Neural cell (in vitro differentiated cells): ENCODE data around the gene CPOX. TPM values are rescaled to one million over a fixed set of nuclear protein-coding genes. Genes with fewer than 3 reads are reported as not detected.

Source experiments
- H2AFZ ChIP-seq: fragments of 200-600, 300-800 bp; sonication (generic), shearing (Covaris generic); 2 replicates; pipeline ENCODE4 v1.6.0; 2014; ENCODE audit warnings: low read depth, mild to moderate bottlenecking, antibody characterized with exemption, low read length, moderate library complexity
- H3F3A ChIP-seq: fragments of 200-600 bp; shearing (Covaris generic); 2 replicates; pipeline ENCODE4 v1.6.1; 2016; ENCODE audit warnings: mild to moderate bottlenecking, moderate library complexity, mixed read lengths, antibody characterized with exemption, low read length; ENCODE audit not compliant: insufficient read depth, poor library complexity, severe bottlenecking
- H3K27ac ChIP-seq: fragments of 200-600, 300-800 bp; sonication (generic), shearing (Covaris generic); 2 replicates; pipeline ENCODE4 v1.5.1; 2014; ENCODE audit warnings: mild to moderate bottlenecking, low read length, moderate library complexity
- H3K27me3 ChIP-seq: fragments of 300-800, 200-600 bp; sonication (generic), shearing (Covaris generic); 2 replicates; pipeline ENCODE4 v1.6.0; 2014; ENCODE audit warnings: mild to moderate bottlenecking, low read depth, low read length, moderate library complexity; ENCODE audit not compliant: insufficient read depth
- H3K36me3 ChIP-seq: fragments of 300-800, 200-600 bp; sonication (generic), shearing (Covaris generic); 2 replicates; pipeline ENCODE4 v1.5.1; 2014; ENCODE audit warnings: mild to moderate bottlenecking, antibody characterized with exemption, low read length, moderate library complexity; ENCODE audit not compliant: insufficient read depth
- H3K4me2 ChIP-seq: fragments of 300-800, 200-600 bp; sonication (generic), shearing (Covaris generic); 2 replicates; pipeline ENCODE4 v1.6.0; 2014; ENCODE audit warnings: mild to moderate bottlenecking, low read length
- H3K4me3 ChIP-seq: fragments of 300-800, 200-600 bp; sonication (generic), shearing (Covaris generic); 2 replicates; pipeline ENCODE4 v1.5.1; 2014; ENCODE audit warnings: mild to moderate bottlenecking, low read length, moderate library complexity
- H3K79me2 ChIP-seq: fragments of 200-600 bp; shearing (Covaris generic); replicated peaks from 2 replicates; pipeline ENCODE4 v1.6.0; 2014; ENCODE audit warnings: mild to moderate bottlenecking, low read length, moderate library complexity; ENCODE audit not compliant: insufficient read depth
- H3K9ac ChIP-seq: fragments of 300-800, 200-600 bp; sonication (generic), shearing (Covaris generic); 2 replicates; pipeline ENCODE4 v1.6.1; 2016; ENCODE audit warnings: mild to moderate bottlenecking, low read length, mixed read lengths
- H3K9me2 ChIP-seq: fragments of 200-600 bp; shearing (Covaris generic); 2 replicates; pipeline ENCODE4 v1.6.1; 2016; ENCODE audit warnings: mild to moderate bottlenecking, low read length, mixed read lengths; ENCODE audit not compliant: insufficient read depth
- H3K9me3 ChIP-seq: fragments of 200-600, 300-800 bp; sonication (generic), shearing (Covaris generic); 2 replicates; pipeline ENCODE4 v1.6.1; 2016; ENCODE audit warnings: mild to moderate bottlenecking, mixed run types, low read length, moderate library complexity, mixed read lengths
- H4K20me1 ChIP-seq: fragments of 200-600 bp; shearing (Covaris generic); 2 replicates; pipeline ENCODE4 v1.6.1; 2016; ENCODE audit warnings: mild to moderate bottlenecking, mixed run types; ENCODE audit not compliant: insufficient read depth
- EP300 ChIP-seq: fragments of 450-650 bp; conservative IDR thresholded peaks from 2 replicates; pipeline ENCODE4 v1.6.1; 2014; ENCODE audit warnings: antibody characterized with exemption, mild to moderate bottlenecking, moderate library complexity; ENCODE audit not compliant: poor library complexity, severe bottlenecking
- EZH2 ChIP-seq: fragments of 200-600, 300-800 bp; shearing (Covaris generic), sonication (generic); IDR thresholded peaks from 2 replicates; pipeline ENCODE4 v1.6.1; 2014; ENCODE audit warnings: antibody characterized with exemption, low read length, borderline replicate concordance, mild to moderate bottlenecking; ENCODE audit not compliant: insufficient read depth, poor library complexity, severe bottlenecking
- MXI1 ChIP-seq: fragments of 450-650 bp; conservative IDR thresholded peaks from 2 replicates; pipeline ENCODE4 v1.6.1; 2014; ENCODE audit warnings: antibody characterized with exemption, mild to moderate bottlenecking; ENCODE audit not compliant: poor library complexity, severe bottlenecking
- POLR2AphosphoS5 ChIP-seq: IDR thresholded peaks from 2 replicates; pipeline ENCODE4 v1.6.1; 2012
- RAD21 ChIP-seq: fragments of 450-650 bp; conservative IDR thresholded peaks from 2 replicates; pipeline ENCODE4 v1.6.1; 2014; ENCODE audit warnings: antibody characterized with exemption, mild to moderate bottlenecking, moderate library complexity
- SMC3 ChIP-seq: fragments of 450-650 bp; conservative IDR thresholded peaks from 2 replicates; pipeline ENCODE4 v1.6.1; 2014; ENCODE audit warnings: antibody characterized with exemption, mild to moderate bottlenecking, moderate library complexity; ENCODE audit not compliant: poor library complexity
- TAF1 ChIP-seq: IDR thresholded peaks from 2 replicates; pipeline ENCODE4 v1.6.1; 2012; ENCODE audit warnings: low read depth
- polyA plus RNA-seq: library from polyadenylated mRNA; depleted of rRNA; stranded (reverse); fragments of >200 nt; gene quantifications from 2 replicates; pipeline ENCODE4 v1.2.3, GENCODE V29; 2014
- TF ChIP-seq, protein P1 (sequence below): IDR thresholded peaks from 2 replicates; pipeline ENCODE4 v1.6.1; 2012; ENCODE audit warnings: borderline replicate concordance
- TF ChIP-seq, protein P2 (sequence below): fragments of 450-650 bp; IDR thresholded peaks from 2 replicates; pipeline ENCODE4 v1.5.1; 2014; ENCODE audit warnings: antibody characterized with exemption, mild to moderate bottlenecking, moderate library complexity; ENCODE audit not compliant: poor library complexity, severe bottlenecking

The CPOX gene
- polyA plus RNA-seq, 1 donor from 2014 or later, result 37.4 TPM

DNA sequence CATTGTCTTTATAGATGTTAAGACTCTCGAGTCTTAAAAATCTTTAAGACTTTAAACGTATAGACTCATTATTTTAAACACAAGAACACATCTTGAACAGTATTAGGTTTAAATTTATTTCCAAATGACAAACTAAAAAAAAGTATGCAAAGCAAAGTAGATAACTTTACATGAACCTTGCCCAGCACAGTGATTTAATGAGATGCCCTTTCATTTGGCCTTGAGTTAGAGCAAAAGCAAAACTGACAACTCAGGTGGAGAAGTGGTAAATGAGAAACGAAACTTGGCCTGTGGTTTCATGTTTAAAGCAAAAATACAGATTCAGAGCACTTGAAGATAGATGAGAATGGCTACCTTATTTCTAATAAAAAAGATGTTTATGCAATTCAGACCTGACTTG is 53.1 kb downstream of the CPOX start:
- Histone ChIP-seq H4K20me1 (no peaks in the 10 kb centered on the region), H3K27ac (no peak overlapping the region), H3K4me2 (no peak overlapping the region), H2AFZ (no peak overlapping the region), H3K79me2 (no peaks in the 10 kb centered on the region), H3K9me2 (no peaks in the 10 kb centered on the region), H3K27me3 (no peaks in the 10 kb centered on the region), H3K9me3 (no peaks in the 10 kb centered on the region), H3K9ac (no peak overlapping the region), H3K4me3 (no peak overlapping the region), H3F3A (no peaks in the 10 kb centered on the region), H3K36me3 (no peaks in the 10 kb centered on the region)
- TF ChIP-seq SMC3 (no peak), TAF1 (no peak), POLR2AphosphoS5 (no peak), RAD21 (no peak), MXI1 (no peak), EP300 (no peak), EZH2 (no peak)
- TF ChIP-seq, protein P1, sequence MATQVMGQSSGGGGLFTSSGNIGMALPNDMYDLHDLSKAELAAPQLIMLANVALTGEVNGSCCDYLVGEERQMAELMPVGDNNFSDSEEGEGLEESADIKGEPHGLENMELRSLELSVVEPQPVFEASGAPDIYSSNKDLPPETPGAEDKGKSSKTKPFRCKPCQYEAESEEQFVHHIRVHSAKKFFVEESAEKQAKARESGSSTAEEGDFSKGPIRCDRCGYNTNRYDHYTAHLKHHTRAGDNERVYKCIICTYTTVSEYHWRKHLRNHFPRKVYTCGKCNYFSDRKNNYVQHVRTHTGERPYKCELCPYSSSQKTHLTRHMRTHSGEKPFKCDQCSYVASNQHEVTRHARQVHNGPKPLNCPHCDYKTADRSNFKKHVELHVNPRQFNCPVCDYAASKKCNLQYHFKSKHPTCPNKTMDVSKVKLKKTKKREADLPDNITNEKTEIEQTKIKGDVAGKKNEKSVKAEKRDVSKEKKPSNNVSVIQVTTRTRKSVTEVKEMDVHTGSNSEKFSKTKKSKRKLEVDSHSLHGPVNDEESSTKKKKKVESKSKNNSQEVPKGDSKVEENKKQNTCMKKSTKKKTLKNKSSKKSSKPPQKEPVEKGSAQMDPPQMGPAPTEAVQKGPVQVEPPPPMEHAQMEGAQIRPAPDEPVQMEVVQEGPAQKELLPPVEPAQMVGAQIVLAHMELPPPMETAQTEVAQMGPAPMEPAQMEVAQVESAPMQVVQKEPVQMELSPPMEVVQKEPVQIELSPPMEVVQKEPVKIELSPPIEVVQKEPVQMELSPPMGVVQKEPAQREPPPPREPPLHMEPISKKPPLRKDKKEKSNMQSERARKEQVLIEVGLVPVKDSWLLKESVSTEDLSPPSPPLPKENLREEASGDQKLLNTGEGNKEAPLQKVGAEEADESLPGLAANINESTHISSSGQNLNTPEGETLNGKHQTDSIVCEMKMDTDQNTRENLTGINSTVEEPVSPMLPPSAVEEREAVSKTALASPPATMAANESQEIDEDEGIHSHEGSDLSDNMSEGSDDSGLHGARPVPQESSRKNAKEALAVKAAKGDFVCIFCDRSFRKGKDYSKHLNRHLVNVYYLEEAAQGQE, result no peak
- TF ChIP-seq, protein P2, sequence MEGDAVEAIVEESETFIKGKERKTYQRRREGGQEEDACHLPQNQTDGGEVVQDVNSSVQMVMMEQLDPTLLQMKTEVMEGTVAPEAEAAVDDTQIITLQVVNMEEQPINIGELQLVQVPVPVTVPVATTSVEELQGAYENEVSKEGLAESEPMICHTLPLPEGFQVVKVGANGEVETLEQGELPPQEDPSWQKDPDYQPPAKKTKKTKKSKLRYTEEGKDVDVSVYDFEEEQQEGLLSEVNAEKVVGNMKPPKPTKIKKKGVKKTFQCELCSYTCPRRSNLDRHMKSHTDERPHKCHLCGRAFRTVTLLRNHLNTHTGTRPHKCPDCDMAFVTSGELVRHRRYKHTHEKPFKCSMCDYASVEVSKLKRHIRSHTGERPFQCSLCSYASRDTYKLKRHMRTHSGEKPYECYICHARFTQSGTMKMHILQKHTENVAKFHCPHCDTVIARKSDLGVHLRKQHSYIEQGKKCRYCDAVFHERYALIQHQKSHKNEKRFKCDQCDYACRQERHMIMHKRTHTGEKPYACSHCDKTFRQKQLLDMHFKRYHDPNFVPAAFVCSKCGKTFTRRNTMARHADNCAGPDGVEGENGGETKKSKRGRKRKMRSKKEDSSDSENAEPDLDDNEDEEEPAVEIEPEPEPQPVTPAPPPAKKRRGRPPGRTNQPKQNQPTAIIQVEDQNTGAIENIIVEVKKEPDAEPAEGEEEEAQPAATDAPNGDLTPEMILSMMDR, result no peak

DNA sequence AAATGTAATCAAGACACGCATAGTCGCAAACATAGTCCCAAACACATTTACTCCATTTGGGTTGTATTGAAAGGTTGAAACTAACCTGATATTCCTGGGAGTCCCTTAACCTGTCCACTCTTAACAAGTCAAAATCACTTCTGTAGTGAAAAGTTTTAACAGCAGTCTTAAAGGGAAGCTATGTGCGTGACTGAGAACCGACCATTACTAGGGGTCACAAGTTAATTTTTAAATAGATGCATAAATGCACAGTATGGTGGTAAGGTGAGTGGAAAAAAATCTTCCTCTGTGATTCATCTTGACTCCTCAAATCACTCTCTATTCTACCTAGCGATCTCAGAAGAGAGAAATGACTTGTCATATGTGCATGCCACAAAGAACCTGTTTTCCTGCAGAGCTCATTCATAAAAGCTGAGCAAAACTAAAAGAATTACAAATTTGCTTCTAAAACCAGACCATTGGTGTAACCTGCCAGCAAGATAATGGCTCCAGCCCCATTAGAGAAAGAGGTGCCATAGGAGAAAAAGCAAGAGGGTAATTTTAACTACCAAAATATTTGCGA is 56.9 kb downstream of the CPOX start:
- Histone ChIP-seq H3K27ac (no peak overlapping the region), H3K9ac (no peak overlapping the region), H3K79me2 (no peaks in the 10 kb centered on the region), H2AFZ (no peak overlapping the region), H3K27me3 (no peaks in the 10 kb centered on the region), H3F3A (no peaks in the 10 kb centered on the region), H3K9me3 (no peaks in the 10 kb centered on the region), H3K9me2 (no peaks in the 10 kb centered on the region), H4K20me1 (no peaks in the 10 kb centered on the region), H3K4me2 (no peak overlapping the region), H3K36me3 (no peaks in the 10 kb centered on the region), H3K4me3 (no peak overlapping the region)
- no peak for TF ChIP-seq POLR2AphosphoS5
- TF ChIP-seq EZH2, result no peak
- no peak for TF ChIP-seq TAF1
- TF ChIP-seq, protein P1, result no peak
- no peak for TF ChIP-seq MXI1
- TF ChIP-seq SMC3, result no peak
- TF ChIP-seq, protein P2, result no peak
- TF ChIP-seq RAD21, result no peak
- no peak for TF ChIP-seq EP300
